IPS-NIHi7 (cell line): ENCODE data around the gene CHRNE.
"Not testable (repeated sequence)": the region's sequence is repeated elsewhere in the genome, so short reads cannot be mapped to it uniquely, and the experiment has no call there.

Experiments
- DNase-seq: peaks from one replicate; pipeline ENCODE4 v3.0.0; 2012; ENCODE audit warnings: mixed read lengths; ENCODE audit errors: extremely low spot score

CHRNE gene

DNA sequence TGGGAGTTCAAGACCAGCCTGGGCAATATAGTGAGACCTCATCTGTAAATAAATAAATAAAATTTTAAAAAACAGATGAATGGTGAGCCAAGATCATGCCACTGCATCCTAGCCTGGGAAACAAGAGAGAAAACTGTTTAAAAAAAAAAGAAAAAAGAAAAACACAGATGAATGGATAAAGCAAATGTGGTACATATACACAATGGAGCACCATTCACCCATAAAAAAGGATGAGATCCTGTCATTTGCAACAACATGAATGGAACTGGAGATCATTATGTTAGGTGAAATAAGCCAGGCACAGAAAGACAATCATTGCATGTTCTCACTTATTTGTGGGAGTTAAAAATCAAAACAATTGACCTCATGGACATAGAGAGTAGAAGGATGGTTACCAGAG is 3.7 kb upstream of the CHRNE start:
- not testable (repeated sequence) for DNase-seq

DNA sequence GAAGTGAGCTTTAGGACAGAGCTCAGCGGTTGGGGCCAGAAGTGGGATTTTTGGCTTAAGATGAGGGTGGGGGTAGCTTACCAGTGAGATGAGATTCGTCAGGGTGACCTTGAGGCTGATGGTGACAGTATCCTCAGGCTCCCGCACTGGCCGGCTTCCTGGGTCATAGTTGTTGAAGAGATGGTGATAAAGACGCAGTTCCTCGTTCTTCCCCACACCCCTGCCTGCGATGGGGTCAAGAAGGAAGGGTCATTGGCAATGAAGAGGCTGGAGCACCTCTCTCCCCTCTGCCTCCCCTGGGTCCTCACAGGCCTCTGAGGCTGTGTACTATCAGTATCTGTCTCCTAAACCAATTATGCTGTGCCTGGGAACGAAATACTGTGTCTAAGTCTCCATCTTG is 358 bp downstream of the CHRNE start:
- no peak for DNase-seq

GRCh38 chr17:4901648-4902344 is 1.1 kb downstream of the CHRNE start:
- no peak for DNase-seq

- no peak for DNase-seq
Measured at GRCh38 chr17:4901108-4901647, 1.7 kb downstream of the CHRNE start.

GRCh38 chr17:4900231-4901107 is 2.4 kb downstream of the CHRNE start:
- DNase-seq = peak; percentile 71

GRCh38 chr17:4899341-4900230 is 3.3 kb downstream of the CHRNE start, which contains the start of gene C17orf107:
C17orf107 (plus strand) TSS chr17:4899536; CDS start chr17:4899763, 227 bp downstream.
- peak; percentile 89 for DNase-seq

DNA sequence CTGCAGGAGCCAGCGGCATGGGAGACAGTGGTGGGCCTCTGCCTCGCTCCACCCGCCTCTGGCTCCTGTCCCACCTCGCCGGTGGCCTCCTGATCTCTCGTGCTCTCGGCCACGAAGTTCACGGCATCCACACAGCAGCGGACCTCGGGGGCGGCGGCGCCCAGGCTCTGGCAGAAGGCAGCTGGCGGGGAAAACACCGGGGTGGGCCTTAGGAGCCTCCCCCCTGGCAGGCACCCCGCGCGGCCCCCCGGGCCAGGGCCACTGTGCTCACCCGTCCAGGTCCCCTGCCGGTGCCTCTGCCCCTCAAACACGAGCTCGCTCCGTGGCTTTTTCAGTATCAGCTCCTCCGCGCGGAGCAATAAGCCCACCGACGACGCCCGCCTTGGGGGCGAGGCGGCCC is 4.0 kb downstream of the CHRNE start:
- DNase-seq = no peak

- no peak for DNase-seq
Measured at GRCh38 chr17:4898351-4898750, 4.5 kb downstream of the CHRNE start.

DNA sequence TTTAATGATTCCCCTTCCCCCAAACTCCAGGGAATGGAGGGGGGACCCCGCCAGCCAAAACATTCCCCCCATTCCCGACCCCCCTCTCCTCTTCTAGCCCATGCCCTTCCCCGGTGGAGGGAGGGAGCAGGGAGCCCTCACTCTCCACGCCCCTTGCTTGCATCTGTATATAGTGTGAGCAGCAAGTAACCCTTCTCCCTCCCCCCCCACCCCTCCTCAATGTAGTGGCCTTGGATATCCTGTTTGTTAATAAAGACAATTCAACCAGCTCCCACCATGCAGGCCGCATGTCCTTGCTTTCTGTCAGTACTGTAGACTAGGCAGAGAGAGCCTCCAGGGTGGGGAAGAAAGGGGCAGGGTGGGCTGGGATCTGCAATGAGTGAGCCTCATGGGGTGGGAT is 5.1 kb downstream of the CHRNE start:
- no peak for DNase-seq

DNA sequence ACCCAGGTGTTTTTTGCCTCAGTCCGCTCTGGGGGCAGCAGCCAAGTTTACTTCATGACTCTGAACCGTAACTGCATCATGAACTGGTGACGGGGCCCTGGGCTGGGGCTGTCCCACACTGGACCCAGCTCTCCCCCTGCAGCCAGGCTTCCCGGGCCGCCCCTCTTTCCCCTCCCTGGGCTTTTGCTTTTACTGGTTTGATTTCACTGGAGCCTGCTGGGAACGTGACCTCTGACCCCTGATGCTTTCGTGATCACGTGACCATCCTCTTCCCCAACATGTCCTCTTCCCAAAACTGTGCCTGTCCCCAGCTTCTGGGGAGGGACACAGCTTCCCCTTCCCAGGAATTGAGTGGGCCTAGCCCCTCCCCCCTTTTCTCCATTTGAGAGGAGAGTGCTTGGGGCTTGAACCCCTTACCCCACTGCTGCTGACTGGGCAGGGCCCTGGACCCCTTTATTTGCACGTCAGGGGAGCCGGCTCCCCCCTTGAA is 5.7 kb downstream of the CHRNE start:
- DNase-seq = no peak

GRCh38 chr17:4896332-4897197 is 6.3 kb downstream of the CHRNE start:
- no peak for DNase-seq

- DNase-seq = peak; percentile 78
Measured at GRCh38 chr17:4895657-4896331, 7.1 kb downstream of the CHRNE start.

DNA sequence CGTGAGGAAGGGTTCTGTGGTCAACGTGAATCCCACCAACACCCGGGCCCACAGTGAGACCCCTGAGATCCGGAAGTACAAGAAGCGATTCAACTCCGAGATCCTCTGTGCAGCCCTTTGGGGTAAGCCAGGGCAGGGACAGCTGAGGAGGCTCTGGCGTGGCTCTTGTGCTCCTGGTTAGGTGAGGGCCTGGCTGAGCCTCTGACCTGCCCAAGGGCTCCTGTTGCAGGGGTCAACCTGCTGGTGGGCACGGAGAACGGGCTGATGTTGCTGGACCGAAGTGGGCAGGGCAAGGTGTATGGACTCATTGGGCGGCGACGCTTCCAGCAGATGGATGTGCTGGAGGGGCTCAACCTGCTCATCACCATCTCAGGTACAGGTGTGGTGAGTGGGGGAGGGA is 7.8 kb downstream of the CHRNE start:
- no peak for DNase-seq

GRCh38 chr17:4893721-4894560 is 9.0 kb downstream of the CHRNE start:
- no peak for DNase-seq

- no peak for DNase-seq
Measured at GRCh38 chr17:4893272-4893671, 9.6 kb downstream of the CHRNE start.

DNA sequence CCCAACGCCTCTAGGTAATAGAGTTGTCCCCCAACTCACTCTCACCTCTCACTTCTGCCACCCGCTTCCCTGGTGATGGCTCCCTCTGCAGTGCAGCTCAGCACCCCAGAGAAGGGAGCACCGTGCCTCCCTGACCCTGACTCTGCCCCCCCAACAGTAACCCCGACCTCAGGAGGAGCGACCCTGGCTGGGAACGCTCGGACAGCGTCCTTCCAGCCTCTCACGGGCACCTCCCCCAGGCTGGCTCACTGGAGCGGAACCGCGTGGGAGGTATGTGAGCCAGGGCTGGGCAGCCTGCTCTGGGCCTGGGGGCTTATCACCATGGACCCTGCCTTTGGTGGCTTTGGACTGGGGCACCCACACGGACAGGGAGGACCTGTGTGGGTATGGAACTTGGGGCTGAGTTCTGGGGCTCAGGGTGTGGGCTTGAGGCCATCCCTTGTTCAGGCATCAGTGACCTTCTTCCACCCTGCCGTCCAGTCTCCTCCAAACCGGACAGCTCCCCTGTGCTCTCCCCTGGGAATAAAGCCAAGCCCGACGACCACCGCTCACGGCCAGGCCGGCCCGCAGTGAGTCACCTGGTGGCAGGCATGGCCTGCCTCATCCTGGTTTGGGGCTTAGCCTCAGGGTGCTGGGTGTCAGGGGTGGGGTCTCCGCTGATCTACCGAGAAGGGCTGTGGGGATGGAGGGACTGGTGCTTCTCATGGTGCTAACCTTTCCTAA is 10.2 kb downstream of the CHRNE start:
- DNase-seq = no peak

- no peak for DNase-seq
Measured at GRCh38 chr17:4891411-4892410, 11.2 kb downstream of the CHRNE start.
